A673 (cell line): ENCODE results near the gene ACVR2B. TPM values are rescaled to one million over a fixed set of nuclear protein-coding genes. Genes with fewer than 3 reads are reported as not detected.

Experiments used
- BruUV-seq: library from RNA; stranded (reverse); fragments of 400-500 nt; replicated peaks from 2 replicates; lab custom pipeline; 2021; lab: Mats Ljungman, UMichigan
- CTCF ChIA-PET: fragments of 300-600 bp; sonication (Branson Sonifier 250); formaldehyde crosslinking; loops from one replicate; lab custom pipeline; 2022; ENCODE audit warnings: antibody characterized with exemption; lab: Charles Lee
- POLR2A ChIA-PET: fragments of 300-600 bp; sonication (Branson Sonifier 250); formaldehyde crosslinking; loops from one replicate; lab custom pipeline; 2022; ENCODE audit warnings: antibody characterized with exemption; ENCODE audit not compliant: low non-redundant PET; lab: Charles Lee
- DNase-seq: peaks from one replicate; pipeline ENCODE4 v3.0.0-alpha.2; 2015; ENCODE audit warnings: low spot score
- H3K27ac ChIP-seq: fragments of 200-600 bp; sonication (generic); 2 replicates; pipeline ENCODE4 v1.5.1; 2016; ENCODE audit warnings: mixed run types, low read depth, mild to moderate bottlenecking, mixed read lengths, antibody characterized with exemption, low read length; ENCODE audit not compliant: poor library complexity, severe bottlenecking
- H3K27me3 ChIP-seq: fragments of 200-600 bp; sonication (generic); replicated peaks from 2 replicates; pipeline ENCODE4 v1.6.1; 2017; ENCODE audit warnings: mixed run types, low read depth, mild to moderate bottlenecking, mixed read lengths, antibody characterized with exemption, low read length; ENCODE audit not compliant: insufficient read depth, poor library complexity
- H3K36me3 ChIP-seq: fragments of 200-600 bp; sonication (generic); 2 replicates; pipeline ENCODE4 v1.6.1; 2016; ENCODE audit warnings: mixed run types, mild to moderate bottlenecking, mixed read lengths, antibody characterized with exemption, low read length; ENCODE audit not compliant: insufficient read depth, poor library complexity, severe bottlenecking
- H3K4me1 ChIP-seq: fragments of 200-600 bp; sonication (generic); 2 replicates; pipeline ENCODE4 v1.6.1; 2017; ENCODE audit warnings: mixed run types, mild to moderate bottlenecking, mixed read lengths, antibody characterized with exemption, low read length; ENCODE audit not compliant: insufficient read depth, poor library complexity, severe bottlenecking
- H3K4me3 ChIP-seq: fragments of 200-600 bp; sonication (generic); 2 replicates; pipeline ENCODE4 v1.5.1; 2016; ENCODE audit warnings: low read depth, mixed run types, mild to moderate bottlenecking, mixed read lengths, low read length; ENCODE audit not compliant: poor library complexity, severe bottlenecking
- H3K9me3 ChIP-seq: fragments of 200-600 bp; sonication (generic); 2 replicates; pipeline ENCODE4 v1.6.1; 2016; ENCODE audit warnings: mixed run types, low read depth, mild to moderate bottlenecking, mixed read lengths, antibody characterized with exemption, low read length; ENCODE audit not compliant: poor library complexity, severe bottlenecking
- EZH2 ChIP-seq: fragments of 200-600 bp; sonication (generic); IDR thresholded peaks from 2 replicates; pipeline ENCODE4 v1.6.1; 2017; ENCODE audit warnings: borderline replicate concordance, low read depth, mild to moderate bottlenecking, mixed read lengths, antibody characterized with exemption, low read length; ENCODE audit not compliant: poor library complexity, severe bottlenecking
- intact Hi-C: fragments of 100-400 bp; cut with micrococcal nuclease; formaldehyde crosslinking; loops from one replicate; pipeline ENCODE4 v1.10.0; 2022; ENCODE audit not compliant: unreplicated experiment
- total RNA-seq: library from RNA; stranded (reverse); gene quantifications from 2 replicates; pipeline ENCODE4 v1.2.3, GENCODE V29; 2021
- TF ChIP-seq, protein P1 (sequence below): fragments of 300-800, 200-600 bp; sonication (generic); conservative IDR thresholded peaks from 2 replicates; pipeline ENCODE4 v1.5.1; 2017; ENCODE audit warnings: low read depth, mild to moderate bottlenecking, antibody characterized with exemption, low read length, moderate library complexity, mixed read lengths

ACVR2B gene
- total RNA-seq, 1 experiment from 2014 or later = 6.4 TPM

DNA sequence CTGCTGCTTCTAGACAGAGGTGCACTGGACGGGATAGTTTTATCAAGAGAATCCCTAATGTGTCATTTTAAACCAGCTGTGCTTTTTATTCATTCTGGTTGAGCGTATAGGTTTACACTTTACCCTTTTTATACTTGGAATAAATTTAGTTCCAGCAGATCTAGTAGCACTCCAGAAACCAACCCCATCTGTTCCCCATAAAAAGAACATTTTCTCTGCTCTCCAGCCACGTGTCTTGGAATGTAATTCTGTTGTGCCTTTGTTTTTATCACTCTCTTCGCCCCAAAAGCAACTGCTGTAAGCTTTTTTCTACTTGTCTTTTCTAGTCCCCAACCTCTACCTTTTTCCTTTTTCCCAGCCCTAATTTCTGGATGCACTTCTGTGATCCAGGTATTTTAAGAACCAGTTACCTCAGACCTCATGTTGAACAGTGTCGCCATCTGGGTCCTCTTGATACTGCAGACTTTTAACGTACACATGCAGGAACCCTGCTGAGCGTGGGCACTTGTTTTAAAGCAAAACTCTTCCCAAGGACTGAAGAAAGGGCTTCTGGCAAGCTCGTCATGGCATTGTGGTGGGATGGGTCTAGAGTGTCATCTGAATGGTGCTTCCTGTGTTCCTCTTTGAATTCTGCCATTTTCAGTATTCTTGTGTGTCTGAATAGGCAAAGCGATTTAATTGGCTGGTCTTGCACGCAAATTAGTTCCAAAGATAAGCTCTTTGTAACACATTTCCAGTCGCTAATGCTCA is 36.8 kb downstream of the ACVR2B start:
- ChIA-PET CTCF (no interaction called here), POLR2A (no interaction called here)
- no peaks in the 10 kb centered on the region for H3K36me3 ChIP-seq
- H3K9me3 ChIP-seq = no peaks in the 10 kb centered on the region
- no peak overlapping the region for H3K27ac ChIP-seq
- BruUV-seq = no TSS peak
- no peaks in the 10 kb centered on the region for H3K27me3 ChIP-seq
- no peak for TF ChIP-seq EZH2
- TF ChIP-seq, protein P1, sequence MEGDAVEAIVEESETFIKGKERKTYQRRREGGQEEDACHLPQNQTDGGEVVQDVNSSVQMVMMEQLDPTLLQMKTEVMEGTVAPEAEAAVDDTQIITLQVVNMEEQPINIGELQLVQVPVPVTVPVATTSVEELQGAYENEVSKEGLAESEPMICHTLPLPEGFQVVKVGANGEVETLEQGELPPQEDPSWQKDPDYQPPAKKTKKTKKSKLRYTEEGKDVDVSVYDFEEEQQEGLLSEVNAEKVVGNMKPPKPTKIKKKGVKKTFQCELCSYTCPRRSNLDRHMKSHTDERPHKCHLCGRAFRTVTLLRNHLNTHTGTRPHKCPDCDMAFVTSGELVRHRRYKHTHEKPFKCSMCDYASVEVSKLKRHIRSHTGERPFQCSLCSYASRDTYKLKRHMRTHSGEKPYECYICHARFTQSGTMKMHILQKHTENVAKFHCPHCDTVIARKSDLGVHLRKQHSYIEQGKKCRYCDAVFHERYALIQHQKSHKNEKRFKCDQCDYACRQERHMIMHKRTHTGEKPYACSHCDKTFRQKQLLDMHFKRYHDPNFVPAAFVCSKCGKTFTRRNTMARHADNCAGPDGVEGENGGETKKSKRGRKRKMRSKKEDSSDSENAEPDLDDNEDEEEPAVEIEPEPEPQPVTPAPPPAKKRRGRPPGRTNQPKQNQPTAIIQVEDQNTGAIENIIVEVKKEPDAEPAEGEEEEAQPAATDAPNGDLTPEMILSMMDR = no peak
- DNase-seq = no peak
- H3K4me1 ChIP-seq = no peaks in the 10 kb centered on the region
- no peak overlapping the region for H3K4me3 ChIP-seq
- intact Hi-C loops = no loop called here

DNA sequence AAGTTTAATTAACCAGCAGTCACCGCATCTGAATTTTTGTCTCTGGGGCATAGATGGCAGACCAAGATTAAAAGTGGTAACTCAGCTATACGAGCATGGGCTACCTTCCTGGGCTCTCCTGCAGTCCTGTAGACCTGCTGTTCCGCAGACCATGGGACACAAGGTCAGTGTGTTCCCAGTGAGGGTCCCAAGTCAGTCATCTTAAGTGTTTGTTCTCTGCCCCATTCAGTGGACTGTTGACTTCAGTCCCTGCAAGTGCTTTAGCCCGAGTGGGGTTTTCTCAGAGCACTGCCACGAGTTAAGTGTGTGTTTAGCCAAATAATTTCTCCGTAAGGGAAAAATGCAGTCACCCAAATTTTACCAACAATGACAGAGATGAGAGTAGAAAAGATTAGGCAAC is 37.5 kb downstream of the ACVR2B start:
- intact Hi-C loops = no loop called here
- no peak for TF ChIP-seq EZH2
- Histone ChIP-seq H3K4me1 (no peaks in the 10 kb centered on the region), H3K27ac (no peak overlapping the region), H3K36me3 (no peaks in the 10 kb centered on the region), H3K4me3 (no peak overlapping the region), H3K9me3 (no peaks in the 10 kb centered on the region), H3K27me3 (no peaks in the 10 kb centered on the region)
- ChIA-PET POLR2A (no interaction called here), CTCF (no interaction called here)
- DNase-seq = no peak
- no TSS peak for BruUV-seq

DNA sequence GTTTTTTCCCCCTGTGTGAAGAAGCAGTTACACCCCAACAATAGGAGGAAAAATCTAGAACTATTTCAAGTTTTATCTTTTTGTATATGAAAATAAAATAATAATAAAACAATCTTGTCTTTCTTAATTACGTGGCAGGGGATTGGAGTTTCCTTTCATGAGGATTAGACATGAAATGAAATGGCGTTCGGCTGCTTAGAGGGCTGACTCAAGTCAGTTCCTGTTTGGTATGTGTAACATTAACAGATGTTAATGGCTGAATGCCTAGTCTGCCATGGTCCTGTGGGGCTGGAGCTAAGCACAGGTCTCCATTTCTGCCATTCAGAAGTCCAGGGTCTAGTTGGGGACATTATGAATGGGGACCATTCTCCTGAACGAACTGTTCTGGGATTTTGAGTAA is 39.3 kb downstream of the ACVR2B start:
- intact Hi-C loops = no loop called here
- BruUV-seq = no TSS peak
- no peaks in the 10 kb centered on the region for H3K27me3 ChIP-seq
- no peaks in the 10 kb centered on the region for H3K4me1 ChIP-seq
- POLR2A ChIA-PET = no interaction called here
- no peak overlapping the region for H3K4me3 ChIP-seq
- DNase-seq = no peak
- TF ChIP-seq EZH2 = no peak
- TF ChIP-seq, protein P1 = no peak
- no peak overlapping the region for H3K27ac ChIP-seq
- H3K9me3 ChIP-seq = no peaks in the 10 kb centered on the region
- H3K36me3 ChIP-seq = no peaks in the 10 kb centered on the region
- CTCF ChIA-PET = no interaction called here
